Brain microvascular endothelial cell (primary cell): ENCODE results near the gene ACTA2.

Experiments used
- DNase-seq: peaks from one replicate; pipeline ENCODE4 v3.0.0-alpha.2; 2020
- H3K27ac ChIP-seq: fragments of 250-450 bp; sonication (Bioruptor Pico); 2 replicates; pipeline ENCODE4 v1.5.1; 2020; ENCODE audit warnings: mild to moderate bottlenecking, moderate library complexity
- H3K27me3 ChIP-seq: fragments of 250-450 bp; sonication (Bioruptor Pico); replicated peaks from 2 replicates; pipeline ENCODE4 v1.5.1; 2020; ENCODE audit warnings: mild to moderate bottlenecking
- H3K36me3 ChIP-seq: fragments of 250-450 bp; sonication (Bioruptor Pico); replicated peaks from 2 replicates; pipeline ENCODE4 v1.5.1; 2020; ENCODE audit warnings: mild to moderate bottlenecking
- H3K4me3 ChIP-seq: 2 replicates; pipeline ENCODE4 v1.5.1; 2011; ENCODE audit warnings: low read depth, mild to moderate bottlenecking, control low read depth, low read length, moderate library complexity
- in situ Hi-C: cut with HindIII; loops from 2 replicates; pipeline ENCODE4 v1.10.0; 2017; ENCODE audit warnings: low sequenced_read_pairs, low pct_ligation_motif_present
- TF ChIP-seq, protein P1 (sequence below): IDR thresholded peaks from 2 replicates; pipeline ENCODE4 v1.5.1; 2011; ENCODE audit warnings: low read depth, mild to moderate bottlenecking, moderate library complexity, low read length, control low read depth, inconsistent platforms; ENCODE audit errors: missing control alignments

ACTA2 gene

DNA sequence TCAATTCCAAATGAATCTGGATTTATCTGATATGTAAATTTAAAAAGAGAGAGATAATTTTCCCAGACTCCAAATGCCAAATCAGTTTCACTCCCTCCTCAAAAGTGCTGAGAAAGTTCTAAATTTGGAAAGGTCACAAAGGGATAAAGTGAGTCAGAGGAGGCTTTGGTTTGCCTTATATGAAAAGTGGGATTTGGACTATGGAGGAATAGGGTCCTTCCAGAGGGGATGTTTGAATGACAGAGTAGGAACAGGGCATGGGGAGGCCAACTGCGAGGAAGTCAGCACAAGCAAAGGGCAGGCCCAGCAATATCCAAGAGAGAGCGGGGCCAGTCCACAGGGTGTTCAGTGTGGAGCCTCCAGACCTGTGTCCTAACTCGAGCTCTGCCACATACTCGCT lies 28.2 kb upstream of the ACTA2 start:
- Histone ChIP-seq H3K27me3 (no peaks in the 10 kb centered on the region), H3K4me3 (no peak overlapping the region), H3K27ac (no peak overlapping the region), H3K36me3 (no peaks in the 10 kb centered on the region)
- no peak for DNase-seq
- TF ChIP-seq, protein P1, sequence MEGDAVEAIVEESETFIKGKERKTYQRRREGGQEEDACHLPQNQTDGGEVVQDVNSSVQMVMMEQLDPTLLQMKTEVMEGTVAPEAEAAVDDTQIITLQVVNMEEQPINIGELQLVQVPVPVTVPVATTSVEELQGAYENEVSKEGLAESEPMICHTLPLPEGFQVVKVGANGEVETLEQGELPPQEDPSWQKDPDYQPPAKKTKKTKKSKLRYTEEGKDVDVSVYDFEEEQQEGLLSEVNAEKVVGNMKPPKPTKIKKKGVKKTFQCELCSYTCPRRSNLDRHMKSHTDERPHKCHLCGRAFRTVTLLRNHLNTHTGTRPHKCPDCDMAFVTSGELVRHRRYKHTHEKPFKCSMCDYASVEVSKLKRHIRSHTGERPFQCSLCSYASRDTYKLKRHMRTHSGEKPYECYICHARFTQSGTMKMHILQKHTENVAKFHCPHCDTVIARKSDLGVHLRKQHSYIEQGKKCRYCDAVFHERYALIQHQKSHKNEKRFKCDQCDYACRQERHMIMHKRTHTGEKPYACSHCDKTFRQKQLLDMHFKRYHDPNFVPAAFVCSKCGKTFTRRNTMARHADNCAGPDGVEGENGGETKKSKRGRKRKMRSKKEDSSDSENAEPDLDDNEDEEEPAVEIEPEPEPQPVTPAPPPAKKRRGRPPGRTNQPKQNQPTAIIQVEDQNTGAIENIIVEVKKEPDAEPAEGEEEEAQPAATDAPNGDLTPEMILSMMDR: no peak
- in situ Hi-C loops: no loop called here

DNA sequence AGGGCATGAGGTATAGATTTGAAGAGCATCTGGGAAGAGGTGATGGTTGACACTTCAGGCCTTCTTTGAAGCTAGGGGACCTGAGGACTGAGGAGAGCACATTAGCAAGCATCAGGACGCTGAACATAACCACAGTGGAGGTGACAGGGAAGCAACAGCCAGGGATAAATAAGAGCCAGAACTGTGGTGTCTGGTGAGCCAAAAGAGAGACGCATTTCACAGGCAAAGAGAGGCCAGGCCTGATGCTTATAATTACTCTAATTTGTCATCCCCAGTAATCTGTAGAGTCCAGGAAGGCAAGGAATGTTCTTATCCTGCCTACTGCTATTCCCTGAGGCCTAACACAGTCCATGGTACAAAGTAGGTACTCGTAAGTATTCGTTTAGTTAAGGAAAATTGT lies 27.7 kb upstream of the ACTA2 start:
- TF ChIP-seq, protein P1: no peak
- Histone ChIP-seq H3K27me3 (no peaks in the 10 kb centered on the region), H3K4me3 (no peak overlapping the region), H3K27ac (no peak overlapping the region), H3K36me3 (no peaks in the 10 kb centered on the region)
- DNase-seq: no peak
- in situ Hi-C loops: no loop called here

DNA sequence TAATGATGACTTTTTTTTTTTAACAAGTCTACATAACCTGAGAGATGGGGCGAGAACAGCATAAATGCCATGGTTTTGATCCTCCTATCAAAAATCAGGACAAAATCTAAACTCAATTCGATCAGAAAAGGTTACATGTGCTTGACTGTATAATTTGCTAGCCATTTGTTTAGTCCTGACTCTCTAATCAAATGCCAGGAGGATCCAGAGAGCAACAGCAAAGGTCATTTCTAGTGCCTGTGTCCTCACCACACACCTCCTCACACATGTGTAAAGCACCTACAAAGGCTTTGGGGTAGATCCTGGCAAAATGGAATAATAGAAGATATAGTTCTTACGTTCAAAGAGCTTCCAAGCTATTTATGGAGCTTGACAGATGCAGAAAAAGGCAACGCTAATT lies 27.0 kb upstream of the ACTA2 start:
- H3K4me3 ChIP-seq: no peak overlapping the region
- in situ Hi-C loops: no loop called here
- H3K36me3 ChIP-seq: no peaks in the 10 kb centered on the region
- H3K27ac ChIP-seq: no peak overlapping the region
- TF ChIP-seq, protein P1: no peak
- H3K27me3 ChIP-seq: no peaks in the 10 kb centered on the region
- no peak for DNase-seq

DNA sequence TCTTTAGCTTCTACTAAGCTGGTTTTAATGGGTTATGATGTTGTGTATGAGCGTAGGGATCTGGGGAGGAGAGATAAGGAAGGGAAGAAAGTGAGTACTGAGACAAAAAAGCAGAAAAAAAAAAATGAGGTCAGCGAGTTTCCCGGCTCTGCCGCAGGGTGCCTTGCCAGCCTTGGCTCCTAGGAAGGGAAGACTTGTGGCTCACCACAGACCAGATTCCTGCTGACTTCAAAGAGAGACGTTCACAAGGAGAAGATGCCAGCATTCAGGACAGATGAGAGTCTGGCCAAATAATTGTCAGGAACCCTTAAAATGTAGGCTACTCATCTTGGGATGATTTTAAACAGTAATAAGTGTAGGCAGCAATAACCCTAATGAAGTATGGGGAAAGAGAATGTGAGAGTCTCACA lies 26.6 kb upstream of the ACTA2 start:
- Histone ChIP-seq H3K27me3 (no peaks in the 10 kb centered on the region), H3K27ac (no peak overlapping the region), H3K36me3 (no peaks in the 10 kb centered on the region), H3K4me3 (no peak overlapping the region)
- TF ChIP-seq, protein P1: no peak
- in situ Hi-C loops: no loop called here
- peak; percentile 51 for DNase-seq

DNA sequence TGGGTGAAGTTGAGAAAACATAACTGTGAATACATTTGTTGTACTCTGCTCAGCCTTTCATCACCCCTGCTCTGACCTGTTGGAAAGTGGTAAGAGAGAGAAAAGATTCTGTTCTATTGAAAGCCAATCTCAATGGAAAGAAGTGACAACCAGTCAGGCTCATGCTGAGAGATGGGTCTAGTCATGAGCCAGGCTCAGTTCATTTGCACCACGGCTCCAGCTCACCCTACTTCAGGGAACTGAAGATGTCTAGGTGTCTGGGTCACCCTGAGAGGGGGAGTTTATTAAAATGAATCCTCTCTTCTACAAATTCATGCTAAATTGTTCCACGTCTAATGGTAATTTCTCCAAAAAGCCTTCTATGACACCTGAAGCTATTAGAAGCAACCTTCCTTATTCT lies 25.9 kb upstream of the ACTA2 start:
- TF ChIP-seq, protein P1: no peak
- no peak for DNase-seq
- Histone ChIP-seq H3K36me3 (no peaks in the 10 kb centered on the region), H3K4me3 (no peak overlapping the region), H3K27ac (no peak overlapping the region), H3K27me3 (no peaks in the 10 kb centered on the region)
- in situ Hi-C loops: no loop called here

DNA sequence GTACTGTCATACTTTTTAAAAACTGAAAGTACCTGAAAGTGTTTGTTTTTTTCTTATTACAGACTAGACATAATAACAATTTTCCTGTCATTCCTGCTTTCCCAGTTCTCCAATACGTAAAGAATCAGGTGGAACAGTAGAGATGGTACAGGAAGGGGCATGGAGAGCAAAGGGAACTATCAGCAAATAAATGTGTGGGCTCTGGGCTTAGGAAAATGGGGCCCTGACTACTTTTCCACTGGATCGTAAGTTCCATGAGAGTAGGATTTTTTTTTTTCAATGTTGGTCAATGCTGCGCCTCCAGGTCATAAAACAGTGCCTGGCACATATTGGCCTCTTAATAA lies 22.8 kb upstream of the ACTA2 start:
- Histone ChIP-seq H3K4me3 (peak overlapping the region; percentile 42), H3K36me3 (no peaks in the 10 kb centered on the region), H3K27ac (peak overlapping the region; percentile 62), H3K27me3 (no peaks in the 10 kb centered on the region)
- TF ChIP-seq, protein P1: no peak
- no peak for DNase-seq
- in situ Hi-C loops: no loop called here
